C1 segment of cervical spinal cord (tissue), 14 donors: ENCODE results near the gene MSI2.

Experiments
- DNase-seq, 14 donors: peaks; one replicate each; lab custom pipeline; 2025; lab: John Stamatoyannopoulos, UW

MSI2 gene

GRCh38 chr17:57408071-57408811 lies 151.9 kb downstream of the MSI2 start:
- peak in 2 of 14 donors; percentile 33 to 41 for DNase-seq

DNA sequence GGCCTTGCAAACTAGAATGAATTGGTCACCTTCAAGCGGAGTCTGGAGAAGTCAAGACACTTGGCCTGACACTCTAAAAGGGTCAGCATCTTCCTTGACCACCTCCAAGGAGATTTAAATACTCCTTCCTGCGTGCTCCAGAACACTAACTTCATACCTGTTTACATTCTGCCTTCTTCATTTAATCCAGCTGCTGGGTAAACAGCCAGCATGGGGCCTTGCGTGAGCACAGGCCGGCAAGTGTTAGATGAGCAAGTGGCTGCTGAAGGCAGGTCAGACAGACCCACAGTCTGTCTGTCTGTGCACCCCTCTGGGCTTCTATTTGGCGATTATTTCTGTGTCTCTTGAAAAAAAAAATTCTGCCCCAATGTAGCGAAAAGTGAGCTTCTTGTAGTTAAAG lies 153.8 kb downstream of the MSI2 start:
- no peak for DNase-seq

GRCh38 chr17:57412520-57413096 lies 156.3 kb downstream of the MSI2 start:
- DNase-seq: no peak

DNA sequence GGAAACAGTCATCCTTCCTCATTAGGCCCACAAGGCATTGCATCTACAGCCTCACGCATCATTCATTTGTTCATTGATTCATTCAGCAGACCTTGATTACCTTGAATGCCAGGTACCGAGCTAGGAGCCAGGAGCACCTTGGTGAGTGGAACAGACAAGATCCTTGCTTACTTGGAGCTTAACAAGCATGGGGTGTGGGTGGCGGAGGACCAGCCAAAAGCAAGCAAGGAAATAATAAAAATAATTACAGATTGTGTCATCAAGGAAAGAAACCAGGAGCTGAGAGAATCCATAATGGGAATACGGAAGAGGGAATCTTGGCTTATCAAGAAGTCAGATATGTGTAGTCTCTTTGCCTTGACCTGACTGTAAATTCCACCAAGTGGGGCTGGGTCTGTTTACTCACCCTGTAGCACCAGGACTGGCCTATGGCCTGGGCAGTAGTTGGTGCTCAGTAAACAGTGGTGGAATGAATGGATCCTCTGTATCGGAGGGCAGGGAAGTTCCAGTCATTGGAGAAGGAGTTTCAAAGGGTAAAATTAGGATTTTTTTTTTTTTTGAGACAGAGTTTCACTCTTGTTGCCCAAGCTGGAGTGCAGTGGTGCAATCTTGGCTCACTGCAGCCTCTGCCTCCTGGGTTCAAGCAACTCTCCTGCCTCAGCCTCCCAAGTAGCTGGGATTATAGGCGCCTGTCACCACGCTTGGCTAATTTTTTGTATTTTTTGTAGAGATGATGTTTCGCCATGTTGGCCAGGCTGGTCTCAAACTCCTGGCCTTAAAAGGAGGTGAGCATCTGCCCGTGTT lies 157.7 kb downstream of the MSI2 start:
- no peak for DNase-seq

DNA sequence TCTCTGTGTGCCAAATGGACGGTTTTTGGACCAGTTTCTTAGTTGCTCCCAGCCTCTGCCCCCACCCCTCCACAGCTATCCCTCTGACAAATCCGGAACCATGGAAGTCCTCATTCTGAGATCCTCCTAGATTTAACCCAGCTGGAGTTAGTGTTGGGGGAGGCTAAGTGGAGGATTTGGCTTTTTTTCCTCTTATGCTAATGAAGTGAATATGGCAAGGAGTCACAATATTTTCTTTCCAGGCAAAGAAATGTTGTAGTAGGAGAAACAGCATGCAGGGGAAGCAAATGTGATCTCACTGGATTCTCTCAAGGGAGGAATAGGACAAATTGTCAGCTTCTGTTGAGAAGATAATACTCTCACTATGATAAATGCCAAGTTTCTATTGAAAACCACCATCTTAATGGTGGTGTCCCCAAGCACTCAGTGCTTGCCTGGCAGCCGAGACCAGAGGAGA lies 159.5 kb downstream of the MSI2 start:
- peak in 2 of 14 donors; percentile 22 to 37 for DNase-seq

GRCh38 chr17:57416369-57416768 lies 160.0 kb downstream of the MSI2 start:
- DNase-seq: no peak

DNA sequence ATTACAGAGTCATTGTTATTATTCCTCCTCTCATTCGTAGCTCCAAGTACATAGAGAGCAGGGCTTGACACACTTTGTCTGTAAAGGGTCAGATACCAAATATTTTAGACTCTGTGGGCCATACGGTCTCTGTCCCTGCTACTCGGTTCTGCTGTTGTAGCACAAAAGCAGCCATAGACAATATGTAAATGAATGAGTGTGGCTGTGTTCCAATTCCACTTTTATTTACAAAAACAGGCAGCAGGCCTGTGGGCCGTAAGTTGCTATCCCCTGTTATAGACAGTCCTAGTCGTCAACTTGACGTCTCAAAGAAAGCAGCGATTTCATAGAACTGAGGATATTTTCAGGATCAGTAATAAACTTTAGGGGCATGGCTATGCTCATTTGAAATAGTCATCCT lies 161.6 kb downstream of the MSI2 start:
- no peak for DNase-seq

- no peak for DNase-seq
Observed at GRCh38 chr17:57418463-57419246, 162.3 kb downstream of the MSI2 start.

DNA sequence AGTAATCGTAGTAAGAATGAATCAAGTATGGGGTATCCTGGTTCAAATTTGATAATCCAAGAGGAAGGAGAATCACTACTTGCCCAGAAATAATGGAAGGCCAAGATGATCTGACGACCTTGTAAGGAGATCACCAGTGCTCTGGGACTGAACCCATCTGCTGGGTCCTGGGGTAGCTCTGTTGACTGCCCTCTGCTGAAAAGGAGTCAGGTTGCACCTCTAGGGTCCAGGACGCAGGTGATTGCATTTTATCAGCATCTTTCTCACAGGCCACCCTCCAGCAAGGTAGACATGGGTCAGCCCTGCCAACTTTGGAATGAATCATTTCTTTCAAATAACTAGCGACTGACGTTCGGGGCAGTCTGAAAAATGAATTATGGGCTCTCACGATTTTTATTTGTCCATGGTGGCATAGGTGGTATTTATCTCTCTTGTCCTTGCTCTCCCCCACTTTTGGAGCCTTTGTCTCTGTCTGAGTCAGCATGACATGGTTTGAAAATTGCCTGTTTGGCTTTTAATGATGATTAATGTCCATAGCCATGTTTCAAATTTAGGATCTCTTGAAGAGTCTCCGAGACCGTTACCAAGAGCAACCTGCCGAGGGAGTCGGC lies 163.7 kb downstream of the MSI2 start:
- no peak for DNase-seq

DNA sequence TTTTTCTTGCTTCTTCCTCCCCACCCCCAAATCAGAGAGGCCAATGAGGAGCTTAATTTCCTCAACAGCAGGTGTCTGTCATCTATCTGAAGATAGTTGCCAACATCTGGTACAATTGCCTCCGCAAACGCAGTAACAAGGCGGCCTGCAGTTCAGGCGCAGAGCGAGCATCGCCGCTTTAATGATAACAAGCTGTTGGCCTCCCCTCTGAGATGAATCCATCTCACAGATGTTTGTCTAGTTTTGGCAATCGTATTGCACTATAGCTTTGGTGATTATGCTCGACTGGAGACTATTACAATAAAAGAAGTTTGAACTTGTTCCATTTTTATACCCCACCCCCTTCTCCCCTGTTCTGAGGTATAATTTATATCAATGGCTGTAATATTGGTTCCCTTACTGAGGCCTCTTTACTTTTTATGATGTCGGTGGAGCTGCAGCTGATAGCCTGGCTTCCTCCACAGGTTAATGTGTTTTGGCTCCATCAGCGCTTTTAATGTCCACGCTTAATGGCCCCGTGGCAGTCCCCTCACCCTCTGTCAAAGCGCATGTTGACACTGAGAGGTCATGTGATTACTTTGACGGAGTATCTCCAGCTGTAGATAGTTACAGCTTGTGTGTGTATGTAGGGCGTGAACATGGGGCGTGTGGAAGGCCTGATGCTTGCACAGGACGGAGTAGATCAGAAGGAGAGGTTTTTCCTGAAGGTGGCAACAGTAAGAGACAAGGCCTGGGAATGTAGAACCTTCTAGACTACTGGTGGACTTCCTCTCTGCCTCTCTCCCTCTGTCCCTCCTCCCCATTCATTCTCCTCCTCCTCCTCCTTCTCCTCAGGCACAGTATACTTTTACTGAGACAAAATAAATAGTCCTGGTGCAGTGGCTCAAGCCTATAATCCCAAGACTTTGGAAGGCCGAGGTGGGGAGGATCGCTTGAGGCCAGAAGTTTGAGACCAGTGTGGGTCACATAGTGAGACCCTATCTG lies 164.7 kb downstream of the MSI2 start:
- no peak for DNase-seq

- DNase-seq: peak in 1 of 14 donors; percentile 24
Observed at GRCh38 chr17:57422574-57423164, 166.3 kb downstream of the MSI2 start.

- no peak for DNase-seq
Observed at GRCh38 chr17:57423541-57423940, 167.2 kb downstream of the MSI2 start.

DNA sequence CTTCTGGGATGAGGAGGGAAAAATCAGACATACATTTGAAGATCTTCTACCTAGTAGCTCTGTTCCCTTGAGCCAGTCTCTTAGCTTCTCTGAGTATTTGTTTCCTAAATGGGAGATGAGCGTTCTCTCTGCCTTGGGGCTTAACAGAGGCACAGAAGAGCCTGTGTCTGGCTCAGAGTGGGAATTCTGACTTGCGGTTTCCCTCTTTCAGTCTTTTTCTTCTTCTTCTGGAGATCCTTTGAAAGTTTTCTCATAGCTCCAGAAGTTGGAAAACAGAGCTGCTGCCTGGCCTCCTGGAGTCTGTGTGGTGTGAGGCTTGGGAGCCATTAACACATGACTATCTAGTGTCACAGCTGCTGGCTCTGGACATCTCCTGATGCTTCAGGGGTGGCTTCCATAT lies 167.9 kb downstream of the MSI2 start:
- no peak for DNase-seq

GRCh38 chr17:57424777-57425188 lies 168.5 kb downstream of the MSI2 start:
- DNase-seq: no peak

GRCh38 chr17:57425431-57425830 lies 169.1 kb downstream of the MSI2 start:
- no peak for DNase-seq

GRCh38 chr17:57425903-57426880 lies 169.9 kb downstream of the MSI2 start:
- no peak for DNase-seq

GRCh38 chr17:57429966-57430365 lies 173.6 kb downstream of the MSI2 start:
- DNase-seq: no peak

DNA sequence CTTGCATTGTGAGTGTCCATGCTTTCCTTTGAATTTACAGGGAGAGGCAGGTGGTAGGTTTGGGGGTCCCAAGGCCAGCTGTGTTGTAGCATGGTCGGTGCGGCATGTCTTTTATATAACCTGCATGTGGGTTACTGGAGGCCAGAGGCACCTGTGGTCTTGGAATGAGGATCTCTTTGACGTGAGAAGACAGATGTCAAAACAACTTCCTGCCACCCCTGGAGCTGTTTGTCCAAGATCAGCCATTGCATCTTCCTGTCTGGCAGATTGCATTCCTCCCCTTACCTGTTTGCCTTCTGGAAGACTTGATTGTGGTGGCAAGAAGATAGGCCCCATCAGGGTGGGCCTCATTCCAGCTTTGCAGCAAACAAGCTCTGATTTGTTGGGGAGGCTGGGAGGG lies 175.1 kb downstream of the MSI2 start:
- DNase-seq: no peak
